Transverse colon (tissue), 4 donors: ENCODE results near the gene CEP250. TPM values are rescaled to one million over a fixed set of nuclear protein-coding genes. Genes with fewer than 3 reads are reported as not detected.

Experiments used
- DNase-seq: peaks from one replicate; pipeline ENCODE4 v3.0.0-alpha.2; 2019
- H3K27ac ChIP-seq, 4 donors: fragments of 200-600 bp; sonication (generic); 2 replicates each; pipeline ENCODE4 v1.5.1; 2016 to 2018; ENCODE audit warnings: inconsistent platforms in 4 of 4
- H3K27me3 ChIP-seq: fragments of 200-600 bp; sonication (generic); 2 replicates; pipeline ENCODE4 v1.5.1; 2017; ENCODE audit warnings: inconsistent platforms
- H3K36me3 ChIP-seq, 4 donors: fragments of 200-600 bp; sonication (generic); 2 replicates each; pipeline ENCODE4 v1.5.1; 2017 to 2019; ENCODE audit warnings: inconsistent platforms in 4 of 4
- H3K4me1 ChIP-seq, 4 donors: fragments of 200-600 bp; sonication (generic); 2 replicates each; pipeline ENCODE4 v1.5.1; 2017 to 2020; ENCODE audit warnings: inconsistent platforms in 4 of 4
- H3K4me3 ChIP-seq, 4 donors: fragments of 200-600 bp; sonication (generic); 1 replicate in 1 of 4; 2 replicates in 3 of 4; pipeline versions ENCODE4 v1.5.1 to v1.6.1; 2017 to 2019; ENCODE audit warnings: inconsistent platforms in 4 of 4
- H3K9me3 ChIP-seq, 2 donors: fragments of 200-600 bp; sonication (generic); 2 replicates each; pipeline ENCODE4 v1.5.1; 2017 to 2019; ENCODE audit warnings: inconsistent platforms in 2 of 2
- CTCF ChIP-seq, 5 experiments: fragments of 200-600 bp in 3 of 5; fragments of 450-650 bp in 2 of 5; sonication (generic) in 3 of 5; IDR thresholded peaks; 1 replicate in 2 of 5; 2 replicates in 3 of 5; pipeline ENCODE4 v1.5.1; 2016 to 2017; ENCODE audit warnings: antibody characterized with exemption in 5 of 5, inconsistent platforms in 3 of 5, mild to moderate bottlenecking in 2 of 5, moderate library complexity in 1 of 5
- EP300 ChIP-seq: sonication (generic); formaldehyde crosslinking; IDR thresholded peaks from one replicate; pipeline ENCODE4 v1.6.1; 2017; ENCODE audit warnings: antibody characterized with exemption, low read depth
- POLR2A ChIP-seq: fragments of 450-650 bp; IDR thresholded peaks from one replicate; pipeline ENCODE4 v1.6.1; 2016; ENCODE audit warnings: antibody characterized with exemption, mild to moderate bottlenecking, moderate library complexity
- POLR2AphosphoS5 ChIP-seq, 3 donors: sonication (generic); formaldehyde crosslinking; IDR thresholded peaks; one replicate each; pipeline ENCODE4 v1.6.1; 2016; ENCODE audit warnings: antibody characterized with exemption in 3 of 3
- WGBS, 2 donors: methylation state at CpG; one replicate each; pipeline ENCODE4 v1.1.5; 2018; ENCODE audit warnings: low coverage in 1 of 2; 5-methylcytosine and 5-hydroxymethylcytosine counted together
- in situ Hi-C, 4 donors: fragments of 200-750 bp; cut with MboI; loops; one replicate each; pipeline versions ENCODE4 v1.15.0 to v1.15.1; 2017; ENCODE audit warnings: low sequenced_read_pairs in 3 of 4, low pct_ligation_motif_present in 1 of 4, low pct_unique_long_range_greater_than_20kb in 1 of 4
- intact Hi-C: fragments of 100-400 bp; cut with DNase I; formaldehyde crosslinking; loops from one replicate; pipeline ENCODE4 v1.15.1; 2023; ENCODE audit warnings: low total_unique reads
- total RNA-seq, 4 donors: library from RNA; depleted of rRNA; stranded (reverse); fragments of >200 nt; gene quantifications; one replicate each; pipeline ENCODE4 v1.1.0, GENCODE V29; 2016

Gene CEP250
- total RNA-seq, 4 donors from 2014 or later = 22.8 to 38.6 (median 28.7) TPM

GRCh38 chr20:35497320-35497719 lies 41.9 kb downstream of the CEP250 start:
- Histone ChIP-seq H3K9me3 (no peaks in the 10 kb centered on the region), H3K4me1 (no peaks in the 10 kb centered on the region), H3K27ac (peak overlapping the region; percentile 13 to 52 (median 26)), H3K36me3 (peaks cover 0 to 65% (median 33%) of the 10 kb centered on the region in 4 donors), H3K4me3 (no peak overlapping the region), H3K27me3 (no peaks in the 10 kb centered on the region)
- WGBS, 2 donors = 99% methylated on average over 5 of the region's 5 CpGs; no CpG with 5 or more reads in 1 of the 2 donors
- in situ Hi-C loops = loop anchor here in 1 of 4 donors (25.0 kb wide), 1 partner anchor 390 kb away; no protein-coding TSS in a partner anchor
- TF ChIP-seq CTCF (IDR thresholded peaks at IDR 0.05) (no peak), EP300 (no peak)
- intact Hi-C loops = no loop called here
- no peak for DNase-seq

GRCh38 chr20:35497780-35498189 lies 42.4 kb downstream of the CEP250 start:
- peaks cover 0 to 69% (median 34%) of the 10 kb centered on the region in 4 donors for H3K36me3 ChIP-seq
- in situ Hi-C loops (loop anchor here in 1 of 4 donors (25.0 kb wide), 1 partner anchor 390 kb away; no protein-coding TSS in a partner anchor), intact Hi-C loops (no loop called here)
- no peaks in the 10 kb centered on the region for H3K27me3 ChIP-seq
- no peak overlapping the region for H3K4me3 ChIP-seq
- H3K27ac ChIP-seq = peak overlapping the region in 3 of 4 donors; percentile 13 to 52 (median 23)
- WGBS, 2 donors = 82% methylated on average over 9 of the region's 9 CpGs; no CpG with 5 or more reads in 1 of the 2 donors
- TF ChIP-seq CTCF (IDR thresholded peaks at IDR 0.05) (no peak), POLR2AphosphoS5 (IDR thresholded peaks at IDR 0.05) (no peak), EP300 (no peak), POLR2A (no peak)
- no peaks in the 10 kb centered on the region for H3K4me1 ChIP-seq
- H3K9me3 ChIP-seq = no peaks in the 10 kb centered on the region
- DNase-seq = peak; percentile 23

GRCh38 chr20:35499271-35499670 lies 43.9 kb downstream of the CEP250 start:
- Histone ChIP-seq H3K9me3 (no peaks in the 10 kb centered on the region), H3K4me3 (no peak overlapping the region), H3K27ac (no peak overlapping the region), H3K36me3 (peaks cover 0 to 74% (median 32%) of the 10 kb centered on the region in 4 donors), H3K27me3 (no peaks in the 10 kb centered on the region), H3K4me1 (peaks cover 0 to 6% (median 0%) of the 10 kb centered on the region in 4 donors)
- TF ChIP-seq EP300 = no peak
- TF ChIP-seq POLR2A = no peak
- TF ChIP-seq CTCF (IDR thresholded peaks at IDR 0.05) = no peak
- TF ChIP-seq POLR2AphosphoS5 (IDR thresholded peaks at IDR 0.05) = no peak
- intact Hi-C loops = no loop called here
- no peak for DNase-seq
- 87% methylated on average over 1 of the region's 1 CpG; no CpG with 5 or more reads in 1 of the 2 donors for WGBS, 2 donors
- in situ Hi-C loops = loop anchor here in 1 of 4 donors (25.0 kb wide), 1 partner anchor 388 kb away; no protein-coding TSS in a partner anchor

GRCh38 chr20:35502352-35502751 lies 47.0 kb downstream of the CEP250 start:
- TF ChIP-seq CTCF (IDR thresholded peaks at IDR 0.05) (no peak), POLR2AphosphoS5 (IDR thresholded peaks at IDR 0.05) (no peak), POLR2A (no peak), EP300 (no peak)
- DNase-seq = peak; percentile 17
- H3K36me3 ChIP-seq = peaks cover 0 to 55% (median 22%) of the 10 kb centered on the region in 4 donors
- in situ Hi-C loops (no loop called here), intact Hi-C loops (no loop called here)
- peaks cover 0 to 6% (median 0%) of the 10 kb centered on the region in 4 donors for H3K4me1 ChIP-seq
- H3K27ac ChIP-seq = no peak overlapping the region
- WGBS, 2 donors = 83 to 84% methylated on average over 6 to 8 of the region's 8 CpGs
- no peak overlapping the region for H3K4me3 ChIP-seq
- H3K9me3 ChIP-seq = no peaks in the 10 kb centered on the region
- H3K27me3 ChIP-seq = no peaks in the 10 kb centered on the region
